RPMI7951 (cell line): ENCODE data around the gene MS4A10. TPM values are rescaled to one million over a fixed set of nuclear protein-coding genes. Genes with fewer than 3 reads are reported as not detected.
"Not testable (repeated sequence)": the region's sequence is repeated elsewhere in the genome, so short reads cannot be mapped to it uniquely, and the experiment has no call there.

ENCODE experiments used
- DNase-seq: peaks from one replicate; pipeline ENCODE4 v3.0.0-alpha.2; 2012; ENCODE audit warnings: low read depth
- total RNA-seq: library from RNA; depleted of rRNA; stranded (reverse); fragments of >200 nt; shearing (Covaris generic); gene quantifications from 2 replicates; pipeline ENCODE4 v1.2.3, GENCODE V29; 2014; rRNA removed

The MS4A10 gene
- total RNA-seq: not detected in 2 replicates

- DNase-seq: no peak
Measured at GRCh38 chr11:60785136-60785535, at the start of gene MS4A10. MS4A10 (plus strand) TSS chr11:60785333; CDS start chr11:60790336, 5,003 bp downstream.

- no peak for DNase-seq
Measured at GRCh38 chr11:60739114-60739513, 46.0 kb upstream of the MS4A10 start.

DNA sequence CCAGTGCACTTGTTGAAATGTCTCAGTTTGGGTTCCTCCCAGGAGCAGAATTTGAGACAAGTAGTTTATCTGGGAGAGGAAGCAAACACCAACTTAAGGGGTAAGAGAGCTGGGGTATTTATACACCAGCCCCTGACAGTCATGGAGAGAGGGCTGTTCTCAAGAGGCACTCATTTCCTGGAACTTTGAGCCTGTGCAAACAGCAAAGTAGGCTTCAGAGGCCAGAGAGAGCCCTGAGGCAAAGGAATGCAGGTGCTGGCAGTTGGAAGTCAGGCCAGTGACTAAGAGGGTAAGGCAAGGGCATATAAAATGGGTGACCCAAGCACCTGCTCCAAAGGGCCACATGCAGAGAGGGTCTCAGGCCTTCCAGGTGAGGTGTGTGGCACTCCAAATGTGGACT lies 44.6 kb upstream of the MS4A10 start:
- no peak for DNase-seq

DNA sequence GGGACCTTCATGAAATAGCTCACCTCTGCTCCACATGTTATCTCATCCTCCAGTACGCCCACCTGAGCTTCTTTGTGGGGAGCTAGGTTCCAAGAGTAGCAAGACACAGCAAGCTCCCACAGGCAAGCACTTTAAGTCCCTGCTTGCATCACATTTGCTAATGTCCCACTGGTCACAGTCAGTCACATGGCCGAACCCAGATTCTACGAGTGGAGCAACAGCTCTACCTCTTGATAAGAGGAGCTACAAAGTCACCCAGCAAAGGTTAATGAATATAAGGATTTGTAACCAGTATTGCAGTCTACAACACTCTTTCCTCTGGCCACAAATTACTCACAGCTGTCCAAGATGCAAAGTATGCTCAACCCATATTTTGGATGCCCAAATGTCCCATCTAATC lies 43.7 kb upstream of the MS4A10 start:
- no peak for DNase-seq

DNA sequence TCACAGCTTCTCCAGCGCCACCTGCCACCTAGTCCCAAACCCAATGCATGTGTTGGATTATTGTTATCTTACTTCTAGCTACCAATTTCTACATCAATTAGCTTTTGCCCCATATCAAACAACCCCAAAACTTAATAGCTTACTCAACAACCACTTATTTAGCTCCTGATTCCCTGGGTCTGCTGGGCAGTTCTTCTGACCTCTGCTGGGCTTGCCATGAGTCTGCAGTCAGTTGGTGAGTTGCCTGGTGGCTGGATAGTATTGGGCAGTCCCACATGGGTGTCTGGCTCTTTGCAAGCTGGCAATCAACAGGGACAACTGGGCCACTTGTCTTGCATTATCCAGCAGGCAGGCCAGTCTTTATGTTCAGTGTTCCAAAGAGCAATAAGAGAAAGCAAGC lies 42.1 kb upstream of the MS4A10 start:
- no peak for DNase-seq

DNA sequence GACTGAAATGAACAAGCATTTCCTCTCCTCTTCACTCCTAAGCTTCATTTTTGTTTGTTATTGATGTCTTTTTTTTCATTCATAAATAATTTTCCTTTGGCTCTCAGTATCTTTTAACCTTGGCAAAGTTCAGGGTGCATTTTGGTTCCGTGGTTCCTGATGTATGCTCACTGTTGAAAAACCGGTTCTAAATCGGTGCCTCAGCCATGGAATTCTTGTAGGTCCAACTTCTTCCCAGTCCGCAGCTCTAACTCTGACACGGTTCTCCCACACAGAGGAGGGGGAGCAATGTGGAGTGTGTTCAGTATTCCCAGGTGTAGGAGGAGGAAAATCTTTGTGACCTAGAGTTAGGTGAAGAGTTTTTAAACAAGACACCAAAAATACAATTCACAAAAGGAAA lies 41.0 kb upstream of the MS4A10 start:
- DNase-seq: no peak

DNA sequence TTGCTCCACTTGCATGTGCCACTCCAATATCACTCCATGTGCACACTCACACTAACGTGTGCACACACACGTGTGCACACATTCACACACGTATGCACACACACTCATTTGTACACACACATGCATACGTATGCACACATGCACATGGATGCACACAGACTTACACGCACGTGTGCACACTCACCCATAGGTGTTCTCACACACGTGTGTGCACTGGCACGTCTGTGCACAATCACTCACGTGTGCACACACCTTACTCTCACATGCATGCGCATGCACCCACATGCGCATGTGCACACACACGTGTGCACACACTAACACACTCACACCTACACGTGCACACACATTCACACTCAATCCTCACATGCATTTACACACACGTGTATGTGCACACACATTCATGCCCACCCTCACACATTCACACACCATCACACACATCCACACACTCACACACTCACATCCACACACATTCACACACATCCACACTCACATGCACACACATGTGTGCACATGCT lies 37.7 kb upstream of the MS4A10 start:
- DNase-seq: no peak

DNA sequence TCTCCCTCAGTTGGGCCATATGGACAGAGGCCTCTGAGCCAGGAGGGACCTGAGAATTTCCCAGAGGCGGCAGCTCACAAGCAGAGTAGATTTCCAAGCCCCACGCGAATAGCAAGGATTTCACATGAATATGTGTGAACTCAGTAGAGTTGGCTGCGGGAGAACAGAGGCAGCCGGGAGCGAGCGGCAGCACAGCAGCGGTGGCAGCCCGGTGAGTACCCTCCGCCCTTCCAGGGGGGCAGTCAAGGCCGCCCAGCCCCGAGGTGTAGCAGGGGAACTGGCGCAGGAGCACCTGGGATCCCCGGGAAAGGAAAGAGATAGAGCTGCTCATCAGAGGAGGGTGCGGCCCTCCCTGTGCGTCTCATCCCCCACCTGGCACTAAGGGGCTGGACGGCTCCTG lies 36.9 kb upstream of the MS4A10 start:
- DNase-seq: no peak

DNA sequence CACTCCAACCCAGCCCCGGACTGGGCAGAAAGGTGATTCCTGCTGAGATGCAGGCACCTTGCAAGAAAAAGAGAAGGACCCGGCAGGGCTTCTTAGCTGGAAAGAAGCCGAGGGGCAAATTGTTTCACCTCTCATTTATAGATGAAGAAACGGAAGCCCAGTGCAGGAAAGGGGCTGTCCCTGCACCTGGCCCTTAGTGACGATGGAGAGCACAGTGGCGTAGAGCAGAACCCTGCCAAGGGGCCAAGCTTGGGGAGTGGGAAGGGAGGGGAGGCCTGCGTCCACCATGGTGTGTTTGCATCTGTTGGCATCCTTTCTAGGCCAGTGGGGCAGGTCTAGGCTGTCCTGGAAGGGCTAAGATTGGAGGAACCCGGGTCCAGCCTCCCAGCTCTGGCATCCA lies 36.3 kb upstream of the MS4A10 start:
- no peak for DNase-seq

DNA sequence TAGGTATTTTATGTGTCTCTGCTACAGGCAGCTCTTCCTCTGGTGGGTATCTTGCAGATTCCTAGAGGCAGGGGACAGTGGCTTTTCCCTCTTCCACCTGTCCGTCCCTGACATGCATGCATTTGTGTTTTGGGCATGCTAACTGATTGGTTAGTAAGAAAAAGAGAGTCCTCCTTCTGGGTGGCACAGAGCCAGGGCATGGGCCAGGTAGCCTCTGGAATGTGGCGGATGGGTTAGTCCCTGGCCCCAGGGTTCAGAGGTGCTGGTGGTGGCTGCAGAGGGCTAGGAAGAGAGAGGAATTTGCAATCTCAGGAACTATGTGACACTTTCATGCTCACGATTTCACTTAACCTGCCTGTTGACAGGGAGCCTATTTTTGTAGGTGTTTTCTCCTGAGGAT lies 34.2 kb upstream of the MS4A10 start:
- no peak for DNase-seq

GRCh38 chr11:60753309-60753708 lies 31.8 kb upstream of the MS4A10 start:
- no peak for DNase-seq

DNA sequence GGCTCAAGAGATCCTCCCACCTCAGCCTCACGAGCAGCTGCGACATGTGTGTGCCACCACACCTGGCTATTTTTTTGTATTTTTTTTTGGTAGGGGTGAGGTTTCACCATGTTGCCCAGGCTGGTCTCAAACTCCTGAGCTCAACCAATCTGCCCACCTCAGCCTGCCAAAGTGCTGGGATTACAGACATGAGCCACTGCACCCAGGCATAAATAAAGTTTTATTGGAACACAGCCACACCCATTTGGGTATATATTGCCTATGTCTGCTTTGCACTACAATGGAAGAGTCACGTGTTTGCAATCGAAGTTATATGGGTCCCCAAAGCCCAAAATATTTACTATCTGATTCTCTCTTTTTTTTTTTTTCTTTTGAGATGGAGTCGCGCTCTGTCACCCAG lies 30.2 kb upstream of the MS4A10 start:
- no peak for DNase-seq

GRCh38 chr11:60756307-60757032 lies 28.7 kb upstream of the MS4A10 start, which contains the start of gene MS4A15:
MS4A15 (plus strand) TSS chr11:60756867; CDS start chr11:60763734, 6,867 bp downstream.
- peak; percentile 36 for DNase-seq

- no peak for DNase-seq
Measured at GRCh38 chr11:60757231-60757800, 27.8 kb upstream of the MS4A10 start.

GRCh38 chr11:60758671-60759070 lies 26.5 kb upstream of the MS4A10 start:
- DNase-seq: not testable (repeated sequence)

- DNase-seq: not testable (repeated sequence)
Measured at GRCh38 chr11:60759438-60760225, 25.5 kb upstream of the MS4A10 start.

- no peak for DNase-seq
Measured at GRCh38 chr11:60761436-60762190, 23.5 kb upstream of the MS4A10 start.

- DNase-seq: no peak
Measured at GRCh38 chr11:60762851-60763691, 22.1 kb upstream of the MS4A10 start.

GRCh38 chr11:60763692-60764369 lies 21.3 kb upstream of the MS4A10 start:
- no peak for DNase-seq

- DNase-seq: no peak
Measured at GRCh38 chr11:60764879-60765278, 20.3 kb upstream of the MS4A10 start.
